ENCODE results near the gene RPS27.

Gene RPS27

GRCh38 chr1:153990468-153991150, at the start of gene RPS27:
TSS of gene RPS27 (plus strand) at chr1:153990762. CDS start at chr1:153990797, 35 bp downstream.
- peaks cover 49% of the 10 kb centered on the region for H3K36me3 ChIP-seq (replicated peaks)
- no peaks in the 10 kb centered on the region for H3K27me3 ChIP-seq (ENCODE audit: low read depth)
- H3K9me3 ChIP-seq = no peaks in the 10 kb centered on the region
- DNase-seq (ENCODE audit: low spot score in 2 of 2) = peak; percentile 94 to 97
- in situ Hi-C loops (cut with MboI; ENCODE audit: low sequenced_read_pairs) = loop anchor here (25.0 kb wide), 1 partner anchor 203 kb away; the partner anchor contains the start of gene SLC27A3
- H3K4me1 ChIP-seq = peaks cover 23% of the 10 kb centered on the region
- peak within 1 kb of the TSS; percentile 95 for H3K4me3 ChIP-seq

GRCh38 chr1:153941826-153942725, 48.5 kb upstream of the RPS27 start:
- H3K27me3 ChIP-seq (ENCODE audit: low read depth) = no peaks in the 10 kb centered on the region
- peaks cover 11% of the 10 kb centered on the region for H3K4me1 ChIP-seq
- in situ Hi-C loops (cut with MboI; ENCODE audit: low sequenced_read_pairs) = loop anchor here (10.0 kb wide), 1 partner anchor 117 kb away; no protein-coding TSS in a partner anchor
- peaks cover 64% of the 10 kb centered on the region for H3K36me3 ChIP-seq (replicated peaks)
- no peaks in the 10 kb centered on the region for H3K9me3 ChIP-seq
- no peak overlapping the region for H3K4me3 ChIP-seq
- no peak for DNase-seq (ENCODE audit: low spot score in 2 of 2)

- peaks cover 60% of the 10 kb centered on the region for H3K36me3 ChIP-seq (replicated peaks)
- in situ Hi-C loops (cut with MboI; ENCODE audit: low sequenced_read_pairs) = loop anchor here (10.0 kb wide), 1 partner anchor 118 kb away; no protein-coding TSS in a partner anchor
- DNase-seq (ENCODE audit: low spot score in 2 of 2) = no peak
Observed at GRCh38 chr1:153942766-153943549, 47.6 kb upstream of the RPS27 start.

GRCh38 chr1:153944005-153944826, 46.3 kb upstream of the RPS27 start:
- Histone ChIP-seq H3K36me3 (replicated peaks) (peaks cover 55% of the 10 kb centered on the region), H3K27me3 (ENCODE audit: low read depth) (no peaks in the 10 kb centered on the region), H3K9me3 (no peaks in the 10 kb centered on the region), H3K4me3 (peak overlapping the region; percentile 65), H3K4me1 (peaks cover 11% of the 10 kb centered on the region)
- no peak for DNase-seq (ENCODE audit: low spot score in 2 of 2)
- in situ Hi-C loops (cut with MboI; ENCODE audit: low sequenced_read_pairs) = loop anchor here (10.0 kb wide), 1 partner anchor 119 kb away; no protein-coding TSS in a partner anchor

More at GRCh38 chr1:153942766-153943549, 47.6 kb upstream of the RPS27 start:
- Histone ChIP-seq H3K9me3 (no peaks in the 10 kb centered on the region), H3K4me3 (no peak overlapping the region), H3K27me3 (ENCODE audit: low read depth) (no peaks in the 10 kb centered on the region), H3K4me1 (peaks cover 11% of the 10 kb centered on the region)

- Histone ChIP-seq H3K4me1 (peaks cover 11% of the 10 kb centered on the region), H3K27me3 (ENCODE audit: low read depth) (no peaks in the 10 kb centered on the region), H3K36me3 (replicated peaks) (peaks cover 49% of the 10 kb centered on the region), H3K9me3 (no peaks in the 10 kb centered on the region), H3K4me3 (peak overlapping the region; percentile 65)
- in situ Hi-C loops (cut with MboI; ENCODE audit: low sequenced_read_pairs) = loop anchor here (10.0 kb wide), 1 partner anchor 120 kb away; no protein-coding TSS in a partner anchor
- no peak for DNase-seq (ENCODE audit: low spot score in 2 of 2)
Observed at GRCh38 chr1:153944827-153945117, 45.8 kb upstream of the RPS27 start.

- H3K27me3 ChIP-seq (ENCODE audit: low read depth) = no peaks in the 10 kb centered on the region
- H3K36me3 ChIP-seq (replicated peaks) = peaks cover 47% of the 10 kb centered on the region
- H3K4me1 ChIP-seq = peaks cover 11% of the 10 kb centered on the region
- in situ Hi-C loops (cut with MboI; ENCODE audit: low sequenced_read_pairs) = loop anchor here (10.0 kb wide), 1 partner anchor 120 kb away; no protein-coding TSS in a partner anchor
- DNase-seq (ENCODE audit: low spot score in 2 of 2) = peak in 1 of 2 experiments; percentile 29
- peak overlapping the region; percentile 65 for H3K4me3 ChIP-seq
- no peaks in the 10 kb centered on the region for H3K9me3 ChIP-seq
Observed at GRCh38 chr1:153945131-153945794, 45.3 kb upstream of the RPS27 start.

GRCh38 chr1:153945795-153946621, 44.6 kb upstream of the RPS27 start:
- no peaks in the 10 kb centered on the region for H3K9me3 ChIP-seq
- H3K27me3 ChIP-seq (ENCODE audit: low read depth) = no peaks in the 10 kb centered on the region
- DNase-seq (ENCODE audit: low spot score in 2 of 2) = peak in 1 of 2 experiments; percentile 66
- peaks cover 39% of the 10 kb centered on the region for H3K36me3 ChIP-seq (replicated peaks)
- in situ Hi-C loops (cut with MboI; ENCODE audit: low sequenced_read_pairs) = loop anchor here (10.0 kb wide), 1 partner anchor 121 kb away; no protein-coding TSS in a partner anchor
- H3K4me1 ChIP-seq = peaks cover 11% of the 10 kb centered on the region
- H3K4me3 ChIP-seq = peak overlapping the region; percentile 65

GRCh38 chr1:153946622-153947241, 43.8 kb upstream of the RPS27 start, which contains the start of gene DENND4B:
TSS of gene DENND4B (minus strand) at chr1:153946718. CDS start at chr1:153944374, 2,344 bp downstream.
- Histone ChIP-seq H3K9me3 (no peaks in the 10 kb centered on the region), H3K4me1 (peaks cover 11% of the 10 kb centered on the region), H3K36me3 (replicated peaks) (peaks cover 40% of the 10 kb centered on the region), H3K4me3 (peak within 1 kb of the TSS; percentile 65), H3K27me3 (ENCODE audit: low read depth) (no peaks in the 10 kb centered on the region)
- peak; percentile 81 to 87 for DNase-seq (ENCODE audit: low spot score in 2 of 2)
- in situ Hi-C loops (cut with MboI; ENCODE audit: low sequenced_read_pairs) = loop anchor here (10.0 kb wide), 1 partner anchor 122 kb away; no protein-coding TSS in a partner anchor

- Histone ChIP-seq H3K4me1 (peaks cover 4% of the 10 kb centered on the region), H3K27me3 (ENCODE audit: low read depth) (no peaks in the 10 kb centered on the region), H3K9me3 (no peaks in the 10 kb centered on the region), H3K4me3 (no peak overlapping the region), H3K36me3 (replicated peaks) (peaks cover 32% of the 10 kb centered on the region)
- in situ Hi-C loops (cut with MboI; ENCODE audit: low sequenced_read_pairs) = no loop called here
- no peak for DNase-seq (ENCODE audit: low spot score in 2 of 2)
Observed at GRCh38 chr1:153951183-153951582, 39.4 kb upstream of the RPS27 start.

GRCh38 chr1:153951801-153952200, 38.8 kb upstream of the RPS27 start:
- Histone ChIP-seq H3K9me3 (no peaks in the 10 kb centered on the region), H3K36me3 (replicated peaks) (peaks cover 30% of the 10 kb centered on the region), H3K4me1 (peaks cover 5% of the 10 kb centered on the region), H3K4me3 (no peak overlapping the region), H3K27me3 (ENCODE audit: low read depth) (no peaks in the 10 kb centered on the region)
- no peak for DNase-seq (ENCODE audit: low spot score in 2 of 2)
- in situ Hi-C loops (cut with MboI; ENCODE audit: low sequenced_read_pairs) = no loop called here

- Histone ChIP-seq H3K9me3 (no peaks in the 10 kb centered on the region), H3K4me3 (no peak overlapping the region), H3K36me3 (replicated peaks) (peaks cover 20% of the 10 kb centered on the region), H3K4me1 (peaks cover 8% of the 10 kb centered on the region), H3K27me3 (ENCODE audit: low read depth) (no peaks in the 10 kb centered on the region)
- DNase-seq (ENCODE audit: low spot score in 2 of 2) = no peak
- in situ Hi-C loops (cut with MboI; ENCODE audit: low sequenced_read_pairs) = no loop called here
Observed at GRCh38 chr1:153953859-153954365, 36.6 kb upstream of the RPS27 start.
